Measurements from ENCODE around the gene CAV3. TPM values are rescaled to one million over a fixed set of nuclear protein-coding genes. Genes with fewer than 3 reads are reported as not detected.
A peak's percentile ranks its signal among the peaks of the same experiment; 100 is the strongest.

The CAV3 gene
- total RNA-seq, 2 donors from 2014 or later = not detected

DNA sequence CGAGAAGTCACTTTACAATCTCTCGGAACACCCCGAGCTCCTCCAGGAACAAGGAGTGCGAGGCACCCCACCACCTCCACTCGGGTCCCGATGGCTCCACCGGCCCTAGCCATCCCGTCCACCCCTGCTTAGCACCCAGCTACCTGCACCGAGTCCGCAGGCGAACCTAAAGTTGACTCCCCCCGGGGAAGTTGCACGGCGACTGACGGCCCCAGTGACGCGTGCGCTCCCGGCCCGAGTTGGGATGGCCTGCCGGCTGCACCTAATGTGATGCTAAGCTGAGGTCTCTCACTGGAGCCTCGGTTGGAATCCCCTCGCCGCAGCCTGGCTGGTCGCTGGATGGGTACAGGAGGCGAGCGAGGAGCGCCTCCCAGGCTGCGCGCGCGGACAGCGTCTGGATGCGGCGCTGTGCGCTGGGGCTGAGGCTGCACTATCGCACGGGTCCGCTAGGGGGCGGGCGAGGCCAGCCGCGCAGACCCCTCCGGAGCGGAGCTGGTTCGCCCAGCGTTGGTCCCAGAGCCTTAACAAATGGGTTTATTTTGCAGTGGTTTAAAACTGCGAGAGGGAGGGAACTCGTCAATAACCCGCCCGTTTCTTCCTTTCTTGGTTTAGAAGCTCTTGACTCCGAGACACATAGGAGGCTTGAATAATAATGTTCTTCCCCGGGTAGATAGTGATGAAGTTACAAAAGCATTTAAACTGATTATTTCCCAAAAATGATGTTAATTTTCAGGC lies 35.7 kb downstream of the CAV3 start, which contains the start of gene OXTR:
Gene OXTR, minus strand, starts transcription at position 526 of the 735 bp plus-strand sequence. CDS start 1,426 bp downstream, outside the sequence.
- no peak within 1 kb of the TSS for H3K4me3 ChIP-seq
- peak; percentile 81 for ATAC-seq
- H3K27me3 ChIP-seq = peaks cover 0 to 10% of the 10 kb centered on the region in 2 donors
- 2 to 6% methylated on average over 20 to 53 of the region's 53 CpGs for WGBS, 2 donors
- DNase-seq = peak; percentile 38 to 61 (median 48)
- H3K9me3 ChIP-seq = no peaks in the 10 kb centered on the region
- TF ChIP-seq, protein P1, sequence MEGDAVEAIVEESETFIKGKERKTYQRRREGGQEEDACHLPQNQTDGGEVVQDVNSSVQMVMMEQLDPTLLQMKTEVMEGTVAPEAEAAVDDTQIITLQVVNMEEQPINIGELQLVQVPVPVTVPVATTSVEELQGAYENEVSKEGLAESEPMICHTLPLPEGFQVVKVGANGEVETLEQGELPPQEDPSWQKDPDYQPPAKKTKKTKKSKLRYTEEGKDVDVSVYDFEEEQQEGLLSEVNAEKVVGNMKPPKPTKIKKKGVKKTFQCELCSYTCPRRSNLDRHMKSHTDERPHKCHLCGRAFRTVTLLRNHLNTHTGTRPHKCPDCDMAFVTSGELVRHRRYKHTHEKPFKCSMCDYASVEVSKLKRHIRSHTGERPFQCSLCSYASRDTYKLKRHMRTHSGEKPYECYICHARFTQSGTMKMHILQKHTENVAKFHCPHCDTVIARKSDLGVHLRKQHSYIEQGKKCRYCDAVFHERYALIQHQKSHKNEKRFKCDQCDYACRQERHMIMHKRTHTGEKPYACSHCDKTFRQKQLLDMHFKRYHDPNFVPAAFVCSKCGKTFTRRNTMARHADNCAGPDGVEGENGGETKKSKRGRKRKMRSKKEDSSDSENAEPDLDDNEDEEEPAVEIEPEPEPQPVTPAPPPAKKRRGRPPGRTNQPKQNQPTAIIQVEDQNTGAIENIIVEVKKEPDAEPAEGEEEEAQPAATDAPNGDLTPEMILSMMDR (IDR thresholded peaks at IDR 0.05) = peak; percentile 76 to 97 (median 84)
- no peak for TF ChIP-seq POLR2A (IDR thresholded peaks at IDR 0.05)
- no peak within 1 kb of the TSS for H3K27ac ChIP-seq
- H3K36me3 ChIP-seq (replicated peaks in 1 of 2; ENCODE audit: insufficient read depth in 1 of 2, low read depth in 2 of 2) = no peaks in the 10 kb centered on the region
- H3K4me1 ChIP-seq = peaks cover 26% of the 10 kb centered on the region
- intact Hi-C loops (cut with DNase I) = no loop called here

- no peak for TF ChIP-seq POLR2A (IDR thresholded peaks at IDR 0.05)
- TF ChIP-seq, protein P1 (IDR thresholded peaks at IDR 0.05) = no peak
- DNase-seq (no peak), ATAC-seq (no peak)
- intact Hi-C loops (cut with DNase I) = no loop called here
- H3K4me3 ChIP-seq = no peak overlapping the region
- peaks cover 6% of the 10 kb centered on the region for H3K4me1 ChIP-seq
- peaks cover 0 to 6% of the 10 kb centered on the region in 2 donors for H3K27me3 ChIP-seq
- H3K9me3 ChIP-seq = no peaks in the 10 kb centered on the region
- no peaks in the 10 kb centered on the region for H3K36me3 ChIP-seq (replicated peaks in 1 of 2; ENCODE audit: insufficient read depth in 1 of 2, low read depth in 2 of 2)
- H3K27ac ChIP-seq = no peak overlapping the region
- WGBS, 2 donors = 67 to 81% methylated on average over 4 to 5 of the region's 5 CpGs
Measured at GRCh38 chr3:8773941-8774542, 40.4 kb downstream of the CAV3 start.

- Histone ChIP-seq H3K4me3 (no peak overlapping the region), H3K4me1 (no peaks in the 10 kb centered on the region), H3K36me3 (replicated peaks in 1 of 2; ENCODE audit: insufficient read depth in 1 of 2, low read depth in 2 of 2) (no peaks in the 10 kb centered on the region), H3K27me3 (peaks cover 0 to 4% of the 10 kb centered on the region in 2 donors), H3K9me3 (no peaks in the 10 kb centered on the region), H3K27ac (no peak overlapping the region)
- DNase-seq = no peak
- intact Hi-C loops (cut with DNase I) = no loop called here
- WGBS, 2 donors = 61 to 65% methylated on average over 5 of the region's 5 CpGs
- no peak for ATAC-seq
- TF ChIP-seq, protein P1 (IDR thresholded peaks at IDR 0.05) = no peak
- TF ChIP-seq POLR2A (IDR thresholded peaks at IDR 0.05) = no peak
Measured at GRCh38 chr3:8775181-8775580, 41.6 kb downstream of the CAV3 start.

DNA sequence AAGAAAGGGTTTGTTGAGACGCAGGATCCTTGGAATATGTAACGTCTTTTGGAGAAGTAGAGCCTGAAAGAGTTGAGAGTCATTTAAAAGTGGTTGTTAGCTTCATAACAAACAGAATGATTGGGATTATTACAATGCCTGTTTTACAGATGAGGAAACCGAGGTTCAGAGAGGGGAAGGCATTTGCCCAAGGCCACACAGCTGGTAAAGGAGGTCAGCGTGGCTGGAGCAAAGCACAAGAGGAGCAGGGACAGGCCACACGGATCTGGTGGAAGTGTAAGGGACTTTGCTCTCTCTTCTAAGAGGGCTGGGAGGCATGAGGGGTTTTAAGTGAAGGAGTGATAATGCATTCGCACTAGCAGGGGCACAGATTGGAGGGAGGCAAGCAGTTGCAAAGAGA lies 42.0 kb downstream of the CAV3 start:
- no peak overlapping the region for H3K27ac ChIP-seq
- 65 to 80% methylated on average over 6 of the region's 6 CpGs for WGBS, 2 donors
- no peak overlapping the region for H3K4me3 ChIP-seq
- no peak for TF ChIP-seq POLR2A (IDR thresholded peaks at IDR 0.05)
- TF ChIP-seq, protein P1 (IDR thresholded peaks at IDR 0.05) = no peak
- H3K4me1 ChIP-seq = no peaks in the 10 kb centered on the region
- peaks cover 0 to 4% of the 10 kb centered on the region in 2 donors for H3K27me3 ChIP-seq
- H3K36me3 ChIP-seq (replicated peaks in 1 of 2; ENCODE audit: insufficient read depth in 1 of 2, low read depth in 2 of 2) = no peaks in the 10 kb centered on the region
- H3K9me3 ChIP-seq = no peaks in the 10 kb centered on the region
- ATAC-seq = no peak
- DNase-seq = no peak
- intact Hi-C loops (cut with DNase I) = no loop called here

Data from body of pancreas (tissue), 4 donors.